Activated naive CD4-positive, alpha-beta T cell treated with anti-CD3 and anti-CD28 coated beads for 36 hours (primary cell): ENCODE data around the gene NUDT6. TPM values are rescaled to one million over a fixed set of nuclear protein-coding genes. Genes with fewer than 3 reads are reported as not detected.

Experiments used
- CTCF ChIA-PET: fragments of 350-600 bp; sonication (Branson Sonifier 250); formaldehyde crosslinking; loops from one replicate; lab custom pipeline; 2021; ENCODE audit warnings: antibody characterized with exemption; lab: Charles Lee
- DNase-seq: peaks from one replicate; pipeline ENCODE4 v3.0.0-alpha.2; 2020
- H3K27ac Mint-ChIP-seq: one replicate; pipeline ENCODE4 v1.8.0; 2021; ENCODE audit warnings: mild to moderate bottlenecking, mixed read lengths
- H3K27me3 Mint-ChIP-seq: one replicate; pipeline ENCODE4 v1.8.0; 2021; ENCODE audit warnings: low read depth, mixed read lengths
- H3K36me3 Mint-ChIP-seq: one replicate; pipeline ENCODE4 v1.8.0; 2021; ENCODE audit warnings: low read depth, mixed read lengths
- H3K4me1 Mint-ChIP-seq: one replicate; pipeline ENCODE4 v1.8.0; 2021; ENCODE audit warnings: low read depth, mixed read lengths
- H3K4me3 Mint-ChIP-seq: one replicate; pipeline ENCODE4 v1.8.0; 2021; ENCODE audit warnings: mild to moderate bottlenecking, moderate library complexity, mixed read lengths
- H3K9me3 Mint-ChIP-seq: one replicate; pipeline ENCODE4 v1.8.0; 2021; ENCODE audit warnings: mixed read lengths
- intact Hi-C: fragments of 100-400 bp; cut with micrococcal nuclease; formaldehyde crosslinking; loops from one replicate; pipeline ENCODE4 v1.15.1; 2023
- total RNA-seq, 2 experiments: library from RNA; stranded (reverse); gene quantifications; one replicate each; pipeline ENCODE4 v1.2.3, GENCODE V29; 2021

Gene NUDT6
- total RNA-seq, 2 experiments from 2014 or later = 4.8 to 5.1 TPM

DNA sequence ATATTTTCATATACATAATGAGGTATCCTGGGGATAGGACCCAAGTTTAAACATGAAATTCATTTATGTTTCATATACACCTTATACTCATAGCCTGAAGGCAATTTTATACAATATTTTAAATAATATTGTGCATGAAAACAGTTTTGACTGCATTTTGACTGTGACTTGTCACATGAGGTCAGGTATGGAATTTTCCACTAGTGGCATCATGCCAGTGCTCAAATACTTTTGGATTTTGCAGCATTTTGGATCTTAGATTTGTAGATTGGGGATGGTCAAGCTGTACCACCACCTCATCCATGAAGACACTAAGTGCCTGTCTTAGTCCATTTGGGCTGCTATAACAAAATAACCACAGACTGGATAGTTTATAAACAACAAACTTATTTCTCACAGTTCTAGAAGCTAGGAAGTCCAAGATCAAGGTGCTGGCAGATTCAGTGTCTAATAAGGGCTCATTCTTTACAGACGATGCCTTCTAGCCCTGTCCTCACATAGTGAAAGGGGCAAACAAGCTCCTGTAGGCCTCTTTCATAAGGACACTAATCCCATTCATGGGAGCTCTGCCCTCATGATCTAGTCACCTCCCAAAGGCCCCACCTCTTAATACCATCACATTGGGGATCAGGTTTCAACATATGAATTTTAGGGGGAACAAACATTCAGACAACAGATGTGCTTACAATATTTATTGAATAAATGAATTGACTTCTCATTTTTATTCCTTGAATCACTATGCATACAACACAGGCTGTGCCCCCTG, 9.4 kb downstream of the NUDT6 start:
- CTCF ChIA-PET = interaction anchor here (0.6 to 4.7 kb wide), 3 partner anchors 155 to 391 kb away, joined by 3 to 19 read pairs (median 3); no protein-coding TSS in a partner anchor
- H3K9me3 Mint-ChIP-seq = no peaks in the 10 kb centered on the region

DNA sequence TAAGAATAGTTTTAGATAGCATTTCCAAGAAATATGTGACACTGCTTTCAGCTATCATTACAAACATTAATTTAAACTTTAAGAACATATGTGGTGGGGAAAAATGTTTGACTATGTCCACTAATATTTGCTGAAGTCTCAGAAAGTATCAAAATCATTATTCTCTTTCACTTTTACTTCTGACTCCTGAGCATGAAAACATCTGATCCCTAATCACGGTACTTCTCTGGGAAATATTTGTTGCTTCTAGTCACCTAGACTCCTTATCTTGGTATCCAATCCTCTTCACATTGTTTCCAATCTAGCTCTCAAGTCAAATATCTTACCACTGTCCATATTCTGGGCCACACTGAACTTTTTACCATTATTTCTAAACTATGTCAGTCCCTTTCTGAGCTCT, 10.8 kb downstream of the NUDT6 start:
- DNase-seq = no peak
- Mint-ChIP-seq H3K4me1 (no peaks in the 10 kb centered on the region), H3K36me3 (peaks cover 3% of the 10 kb centered on the region), H3K9me3 (no peaks in the 10 kb centered on the region), H3K4me3 (no peak overlapping the region), H3K27me3 (no peaks in the 10 kb centered on the region), H3K27ac (no peak overlapping the region)
- intact Hi-C loops = no loop called here
- CTCF ChIA-PET = interaction anchor here (1.1 kb wide), 1 partner anchor 11 kb away, joined by 4 read pairs; no protein-coding TSS in a partner anchor

More for the DNA sequence above, 9.4 kb downstream of the NUDT6 start:
- Mint-ChIP-seq H3K36me3 (peaks cover 3% of the 10 kb centered on the region), H3K27ac (no peak overlapping the region), H3K27me3 (no peaks in the 10 kb centered on the region), H3K4me1 (no peaks in the 10 kb centered on the region), H3K4me3 (no peak overlapping the region)
- intact Hi-C loops = no loop called here
- no peak for DNase-seq

DNA sequence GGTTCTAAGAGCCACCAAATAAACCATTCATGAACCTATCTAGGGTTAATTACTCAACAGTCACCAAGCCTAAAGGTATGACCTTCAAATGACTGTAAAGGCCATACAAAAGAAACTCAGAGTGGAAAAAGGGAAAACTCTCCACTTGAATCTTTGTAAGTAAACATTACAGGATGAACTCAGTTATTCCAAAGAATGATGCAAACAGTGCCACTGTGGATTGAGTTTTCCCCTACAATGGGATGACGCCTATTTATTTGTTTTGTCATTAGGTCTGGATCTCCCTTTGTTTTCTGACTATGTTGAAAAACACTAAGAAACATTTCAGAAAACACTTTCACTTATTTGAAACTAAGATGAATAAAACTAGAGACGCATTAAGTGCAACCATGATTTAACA, 12.7 kb downstream of the NUDT6 start:
- no peak overlapping the region for H3K4me3 Mint-ChIP-seq
- intact Hi-C loops = no loop called here
- no peak for DNase-seq
- H3K9me3 Mint-ChIP-seq = no peaks in the 10 kb centered on the region
- H3K27ac Mint-ChIP-seq = no peak overlapping the region
- CTCF ChIA-PET = no interaction called here
- H3K36me3 Mint-ChIP-seq = peaks cover 3% of the 10 kb centered on the region
- no peaks in the 10 kb centered on the region for H3K4me1 Mint-ChIP-seq
- no peaks in the 10 kb centered on the region for H3K27me3 Mint-ChIP-seq

DNA sequence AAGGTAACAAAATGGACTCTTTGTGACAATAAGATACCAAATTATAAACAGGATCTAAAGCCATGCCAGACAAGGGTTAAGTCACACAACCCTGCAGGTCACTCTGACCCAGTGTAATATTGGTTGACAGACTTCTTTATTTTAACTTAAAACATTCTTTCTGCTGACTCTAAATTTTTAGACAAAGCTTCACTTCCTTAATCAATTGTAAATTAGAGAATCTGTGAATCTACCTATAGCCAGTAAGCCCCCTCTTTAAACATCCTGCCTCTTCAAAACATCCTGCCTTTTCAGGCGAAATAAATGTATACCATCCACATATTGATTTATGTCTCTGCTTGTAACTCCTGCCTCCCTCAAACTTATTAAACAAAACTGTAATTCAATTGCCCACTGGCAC, 14.2 kb downstream of the NUDT6 start:
- Mint-ChIP-seq H3K27ac (no peak overlapping the region), H3K9me3 (no peaks in the 10 kb centered on the region), H3K4me1 (no peaks in the 10 kb centered on the region), H3K27me3 (no peaks in the 10 kb centered on the region), H3K36me3 (peaks cover 3% of the 10 kb centered on the region), H3K4me3 (no peak overlapping the region)
- intact Hi-C loops = no loop called here
- CTCF ChIA-PET = no interaction called here
- DNase-seq = no peak

DNA sequence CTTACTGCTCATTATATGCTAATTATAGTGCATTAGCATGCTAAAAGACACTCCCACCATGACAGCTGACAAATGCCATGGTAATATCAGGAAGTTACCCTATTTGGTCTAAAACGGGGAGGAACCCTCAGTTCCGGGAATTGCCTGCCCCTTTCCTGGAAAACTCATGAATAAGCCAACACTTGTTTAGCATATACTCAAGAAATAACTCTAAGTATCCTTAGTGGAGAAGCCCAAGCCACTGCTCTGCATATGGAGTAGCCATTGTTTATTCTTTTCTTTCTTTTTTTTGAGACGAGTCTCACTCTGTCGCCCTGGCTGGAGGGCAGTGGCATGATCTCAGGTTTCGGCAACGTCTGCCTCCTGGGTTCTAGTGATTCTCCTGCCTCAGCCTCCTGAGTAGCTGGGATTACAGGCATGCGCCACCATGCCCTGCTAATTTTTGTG, 15.5 kb downstream of the NUDT6 start:
- Mint-ChIP-seq H3K9me3 (no peaks in the 10 kb centered on the region), H3K36me3 (peaks cover 2% of the 10 kb centered on the region), H3K27me3 (no peaks in the 10 kb centered on the region), H3K27ac (no peak overlapping the region), H3K4me3 (no peak overlapping the region), H3K4me1 (no peaks in the 10 kb centered on the region)
- intact Hi-C loops = no loop called here
- CTCF ChIA-PET = no interaction called here
- DNase-seq = no peak

DNA sequence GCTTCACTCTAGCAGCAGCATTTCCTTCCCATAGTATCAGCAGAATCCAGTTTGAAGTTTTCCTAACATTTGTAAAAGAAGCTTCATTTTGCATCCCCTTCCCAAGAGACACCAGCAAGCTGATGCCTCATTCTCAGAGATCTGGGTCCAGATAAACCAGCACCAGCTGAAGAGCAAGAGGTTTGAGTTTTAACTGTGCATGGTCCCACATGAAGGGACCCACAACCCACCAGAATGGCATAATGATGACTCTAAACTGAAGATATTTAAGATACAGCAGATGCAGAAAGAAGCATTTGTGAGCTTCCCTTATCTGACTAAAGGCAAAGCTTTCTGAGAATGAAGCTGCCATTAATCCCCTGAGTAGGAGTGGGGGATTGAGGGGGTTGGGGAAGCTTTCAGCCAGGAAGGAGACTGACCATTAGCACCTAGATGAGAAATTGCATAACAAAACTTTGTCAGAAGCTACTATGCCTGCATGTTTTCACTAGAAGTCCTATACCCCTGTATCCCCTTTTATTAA, 18.6 kb downstream of the NUDT6 start:
- no peak for DNase-seq
- no peaks in the 10 kb centered on the region for H3K36me3 Mint-ChIP-seq
- no peaks in the 10 kb centered on the region for H3K27me3 Mint-ChIP-seq
- no peaks in the 10 kb centered on the region for H3K4me1 Mint-ChIP-seq
- intact Hi-C loops = no loop called here
- CTCF ChIA-PET = interaction anchor here (0.6 to 1.9 kb wide), 4 partner anchors 11 to 1524 kb away, joined by 3 to 9 read pairs (median 4); no protein-coding TSS in a partner anchor
- no peak overlapping the region for H3K4me3 Mint-ChIP-seq
- no peaks in the 10 kb centered on the region for H3K9me3 Mint-ChIP-seq
- H3K27ac Mint-ChIP-seq = no peak overlapping the region

DNA sequence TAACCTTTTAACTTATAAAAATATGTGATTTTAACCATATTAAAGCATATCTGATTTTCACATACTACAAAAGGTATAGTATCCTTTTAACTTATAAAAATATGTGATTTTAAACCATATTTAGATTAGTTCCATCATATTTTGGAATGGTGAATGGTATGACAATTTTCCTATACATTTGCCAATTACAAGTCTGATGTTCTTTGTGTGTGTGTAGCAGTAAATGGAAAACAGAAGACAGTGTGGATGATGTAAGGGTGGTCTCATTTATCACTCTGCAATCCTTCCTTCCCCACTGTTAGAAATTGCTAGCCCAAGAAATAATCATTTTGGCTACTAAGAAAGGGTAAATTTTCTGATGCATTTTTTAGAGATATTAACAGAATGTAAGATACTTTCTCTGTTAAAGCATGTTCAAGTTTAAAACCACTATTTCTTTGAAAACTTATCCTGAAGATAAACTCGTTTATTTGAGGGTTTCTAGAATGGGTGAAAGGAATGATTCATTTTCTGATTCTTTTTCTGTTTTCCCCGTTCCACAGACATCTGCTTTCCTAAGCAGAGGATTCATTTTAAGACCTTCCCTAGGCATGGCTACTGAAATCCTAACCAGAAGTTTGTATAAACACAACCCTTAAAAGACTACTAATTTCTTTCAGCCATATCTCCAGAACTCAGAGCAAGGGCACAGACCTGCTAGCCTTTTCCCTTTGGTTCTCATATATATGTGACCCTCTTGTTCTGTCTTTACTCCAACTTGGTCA, 21.0 kb downstream of the NUDT6 start:
- CTCF ChIA-PET = no interaction called here
- H3K27ac Mint-ChIP-seq = no peak overlapping the region
- H3K4me1 Mint-ChIP-seq = no peaks in the 10 kb centered on the region
- no peaks in the 10 kb centered on the region for H3K27me3 Mint-ChIP-seq
- intact Hi-C loops = no loop called here
- DNase-seq = no peak
- H3K4me3 Mint-ChIP-seq = no peak overlapping the region
- no peaks in the 10 kb centered on the region for H3K36me3 Mint-ChIP-seq
- H3K9me3 Mint-ChIP-seq = no peaks in the 10 kb centered on the region

DNA sequence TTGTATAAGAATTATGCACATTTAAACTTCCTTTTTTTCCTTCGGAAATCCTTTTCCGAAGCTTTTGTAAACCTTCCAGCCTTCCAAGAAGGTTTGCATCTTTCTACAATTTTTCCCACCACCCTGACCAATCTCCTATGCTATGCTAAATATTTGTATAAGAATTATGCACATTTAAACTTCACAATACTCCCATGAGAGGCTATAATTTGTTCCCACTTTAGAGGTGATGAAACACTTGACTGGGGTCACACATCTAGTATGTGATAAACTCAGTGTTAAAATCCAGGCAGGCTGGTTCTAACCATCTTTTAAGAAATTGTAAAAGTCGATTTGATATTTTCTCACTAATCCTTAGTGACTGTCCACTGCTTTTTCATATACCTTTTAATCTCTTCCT, 22.1 kb downstream of the NUDT6 start:
- intact Hi-C loops = no loop called here
- CTCF ChIA-PET = interaction anchor here (1.1 kb wide), 1 partner anchor 11 kb away, joined by 4 read pairs; no protein-coding TSS in a partner anchor
- no peak for DNase-seq
- Mint-ChIP-seq H3K27ac (no peak overlapping the region), H3K4me1 (no peaks in the 10 kb centered on the region), H3K4me3 (no peak overlapping the region), H3K27me3 (no peaks in the 10 kb centered on the region), H3K36me3 (no peaks in the 10 kb centered on the region), H3K9me3 (no peaks in the 10 kb centered on the region)

DNA sequence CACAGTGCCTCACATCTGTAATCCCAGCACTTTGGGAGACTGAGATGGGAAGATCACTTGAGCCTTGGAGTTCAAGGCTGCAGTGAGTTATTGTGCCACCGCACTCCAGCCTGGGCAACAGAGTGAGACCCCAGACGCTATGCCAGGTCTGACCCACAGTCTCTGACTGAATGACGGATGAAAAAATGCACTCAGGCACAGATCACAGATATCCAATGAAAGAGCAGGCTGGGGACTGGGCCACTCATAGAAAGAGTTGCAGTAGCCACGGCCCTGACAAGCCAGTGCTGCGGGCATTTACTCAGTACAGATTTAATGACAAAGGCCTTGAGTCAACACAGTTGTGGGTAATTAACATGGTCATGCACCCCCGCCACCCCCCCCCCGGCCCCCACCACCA, 22.7 kb downstream of the NUDT6 start:
- CTCF ChIA-PET = interaction anchor here (1.1 kb wide), 1 partner anchor 12 kb away, joined by 4 read pairs; no protein-coding TSS in a partner anchor
- no peaks in the 10 kb centered on the region for H3K4me1 Mint-ChIP-seq
- H3K27me3 Mint-ChIP-seq = no peaks in the 10 kb centered on the region
- intact Hi-C loops = no loop called here
- H3K27ac Mint-ChIP-seq = no peak overlapping the region
- no peak for DNase-seq
- no peaks in the 10 kb centered on the region for H3K36me3 Mint-ChIP-seq
- H3K4me3 Mint-ChIP-seq = no peak overlapping the region
- no peaks in the 10 kb centered on the region for H3K9me3 Mint-ChIP-seq

DNA sequence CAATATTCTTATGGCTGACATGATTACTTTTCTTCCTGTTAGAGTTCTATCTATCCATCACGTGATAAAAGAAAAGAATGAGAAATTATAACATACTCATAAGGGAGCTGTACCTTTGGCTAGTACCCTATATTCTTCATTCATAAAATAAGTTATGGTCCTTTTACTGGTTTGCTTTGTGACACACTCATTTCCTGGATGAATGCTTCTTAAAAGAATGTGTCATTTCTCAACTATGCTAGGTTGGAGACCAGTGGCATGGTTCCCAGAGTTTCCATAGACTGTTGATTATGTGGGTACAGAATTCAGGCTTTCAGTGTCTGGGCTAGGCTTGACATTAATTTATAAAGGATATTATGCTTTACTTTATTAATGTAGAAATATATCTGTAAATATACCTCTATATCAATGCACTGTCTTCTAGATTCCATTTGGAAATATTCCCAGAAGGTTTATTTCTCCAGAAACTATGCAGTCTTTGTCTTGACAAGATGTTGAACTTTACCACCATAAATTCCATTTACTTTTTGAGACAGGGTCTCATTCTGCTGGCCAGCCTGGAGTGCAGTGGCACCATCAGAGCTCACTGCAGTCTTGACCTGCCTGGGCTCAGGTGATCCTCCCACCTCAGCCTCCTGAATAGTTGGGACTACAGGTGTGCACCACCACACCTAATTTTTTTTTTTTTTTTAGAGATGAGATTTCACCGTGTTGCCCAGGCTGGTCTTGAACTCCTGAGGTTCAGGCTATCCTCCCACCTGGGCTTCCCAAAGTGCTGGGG, 23.8 kb downstream of the NUDT6 start:
- Mint-ChIP-seq H3K27me3 (no peaks in the 10 kb centered on the region), H3K27ac (no peak overlapping the region), H3K4me1 (no peaks in the 10 kb centered on the region), H3K4me3 (no peak overlapping the region), H3K9me3 (no peaks in the 10 kb centered on the region), H3K36me3 (no peaks in the 10 kb centered on the region)
- CTCF ChIA-PET = no interaction called here
- DNase-seq = no peak
- intact Hi-C loops = no loop called here

DNA sequence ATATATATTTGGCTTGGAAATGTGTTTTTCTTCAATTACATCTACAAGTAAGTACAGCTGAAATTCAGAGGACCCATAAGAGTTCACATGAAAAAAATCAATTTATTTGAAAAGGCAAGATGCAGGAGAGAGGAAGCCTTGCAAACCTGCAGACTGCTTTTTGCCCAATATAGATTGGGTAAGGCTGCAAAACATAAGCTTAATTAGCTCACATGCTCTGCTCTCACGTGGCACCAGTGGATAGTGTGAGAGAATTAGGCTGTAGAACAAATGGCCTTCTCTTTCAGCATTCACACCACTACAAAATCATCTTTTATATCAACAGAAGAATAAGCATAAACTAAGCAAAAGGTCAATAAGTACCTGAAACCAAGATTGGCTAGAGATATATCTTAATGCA, 26.1 kb downstream of the NUDT6 start:
- Mint-ChIP-seq H3K27me3 (no peaks in the 10 kb centered on the region), H3K27ac (no peak overlapping the region), H3K4me3 (no peak overlapping the region), H3K9me3 (no peaks in the 10 kb centered on the region), H3K36me3 (no peaks in the 10 kb centered on the region), H3K4me1 (no peaks in the 10 kb centered on the region)
- no peak for DNase-seq
- intact Hi-C loops = no loop called here
- CTCF ChIA-PET = interaction anchor here (0.8 kb wide), 1 partner anchor 63 kb away, joined by 3 read pairs; no protein-coding TSS in a partner anchor
